GM23338 (cell line): ENCODE measurements around the gene LTBR. TPM values are rescaled to one million over a fixed set of nuclear protein-coding genes. Genes with fewer than 3 reads are reported as not detected.

ENCODE experiments used
- ATAC-seq: fragments of 200-7000 bp; cut with Tn5 transposase; 3 replicates; pipeline ENCODE4 v1.9.1; 2020
- DNase-seq: peaks from one replicate; pipeline ENCODE4 v3.0.0-alpha.2; 2015; ENCODE audit warnings: low spot score
- H2AFZ ChIP-seq: fragments of 200-600 bp; sonication (generic); 2 replicates; pipeline ENCODE4 v1.8.0; 2016; ENCODE audit warnings: antibody characterized with exemption, mild to moderate bottlenecking, moderate library complexity
- H3F3A ChIP-seq: fragments of 200-600 bp; sonication (generic); replicated peaks from 2 replicates; pipeline ENCODE4 v1.8.0; 2017; ENCODE audit warnings: antibody characterized with exemption, mixed run types, low read depth
- H3K27ac ChIP-seq: fragments of 200-600 bp; sonication (generic); 2 replicates; pipeline ENCODE4 v1.6.1; 2016; ENCODE audit warnings: low read depth
- H3K27me3 ChIP-seq: fragments of 200-600 bp; sonication (generic); 2 replicates; pipeline ENCODE4 v1.8.0; 2016; ENCODE audit warnings: mild to moderate bottlenecking, mixed run types, moderate library complexity; ENCODE audit not compliant: insufficient read depth
- H3K36me3 ChIP-seq: fragments of 200-600 bp; sonication (generic); 2 replicates; pipeline ENCODE4 v1.8.0; 2016; ENCODE audit warnings: mild to moderate bottlenecking; ENCODE audit not compliant: insufficient read depth
- H3K4me1 ChIP-seq: fragments of 200-600 bp; sonication (generic); 2 replicates; pipeline ENCODE4 v1.8.0; 2016; ENCODE audit warnings: mild to moderate bottlenecking, moderate library complexity; ENCODE audit not compliant: insufficient read depth
- H3K4me2 ChIP-seq: fragments of 200-600 bp; sonication (generic); 2 replicates; pipeline ENCODE4 v1.7.1; 2017; ENCODE audit warnings: mixed run types
- H3K4me3 ChIP-seq: fragments of 200-600 bp; sonication (generic); 2 replicates; pipeline ENCODE4 v1.6.1; 2016; ENCODE audit warnings: mixed run types
- H3K79me2 ChIP-seq: fragments of 200-600 bp; sonication (generic); replicated peaks from 2 replicates; pipeline ENCODE4 v1.8.0; 2017; ENCODE audit warnings: mild to moderate bottlenecking; ENCODE audit not compliant: insufficient read depth
- H3K9me2 ChIP-seq: fragments of 200-600 bp; sonication (generic); 2 replicates; pipeline ENCODE4 v1.8.0; 2017; ENCODE audit not compliant: insufficient read depth
- H4K20me1 ChIP-seq: fragments of 200-600 bp; sonication (generic); replicated peaks from 2 replicates; pipeline ENCODE4 v1.8.0; 2017; ENCODE audit warnings: mild to moderate bottlenecking; ENCODE audit not compliant: insufficient read depth
- H3K27ac Mint-ChIP-seq: 2 replicates; pipeline ENCODE4 v1.8.0; 2020; ENCODE audit warnings: inconsistent platforms, mild to moderate bottlenecking, moderate library complexity, mixed read lengths
- H3K27me3 Mint-ChIP-seq: 3 replicates; pipeline ENCODE4 v1.8.0; 2022; ENCODE audit warnings: low read depth, mild to moderate bottlenecking, moderate library complexity, mixed read lengths, inconsistent platforms; ENCODE audit not compliant: insufficient read depth, poor library complexity
- H3K36me3 Mint-ChIP-seq: 3 replicates; pipeline ENCODE4 v1.8.0; 2021; ENCODE audit warnings: low read depth, mild to moderate bottlenecking, inconsistent platforms, moderate library complexity, mixed read lengths
- H3K4me1 Mint-ChIP-seq: 3 replicates; pipeline ENCODE4 v1.8.0; 2020; ENCODE audit warnings: mild to moderate bottlenecking, inconsistent platforms, mixed read lengths
- H3K4me3 Mint-ChIP-seq: 3 replicates; pipeline ENCODE4 v1.8.0; 2021; ENCODE audit warnings: moderate library complexity, mild to moderate bottlenecking, inconsistent platforms, mixed read lengths
- H3K9me3 Mint-ChIP-seq: 3 replicates; pipeline ENCODE4 v1.8.0; 2020; ENCODE audit warnings: moderate library complexity, mild to moderate bottlenecking, inconsistent platforms, mixed read lengths
- CREB1 ChIP-seq: fragments of 250-450 bp; sonication (Bioruptor Pico); IDR thresholded peaks from 2 replicates; pipeline ENCODE4 v1.5.0; 2020; ENCODE audit warnings: low read depth, mild to moderate bottlenecking, moderate library complexity
- CTCF ChIP-seq, 2 experiments: fragments of 200-600 bp in 1 of 2; sonication (generic) in 1 of 2; conservative IDR thresholded peaks; 2 replicates each; pipeline versions ENCODE4 v1.5.1 to v1.6.1; 2016 to 2017; ENCODE audit warnings: antibody characterized with exemption in 2 of 2, low read depth in 2 of 2, mild to moderate bottlenecking in 2 of 2, moderate library complexity in 1 of 2
- ETS1 ChIP-seq: IDR thresholded peaks from 2 replicates; pipeline ENCODE4 v1.6.1; 2016; ENCODE audit warnings: antibody characterized with exemption
- EZH2phosphoT487 ChIP-seq: fragments of 200-600 bp; sonication (generic); IDR thresholded peaks from one replicate; pipeline ENCODE4 v1.8.1; 2018; ENCODE audit warnings: antibody characterized with exemption; ENCODE audit not compliant: unreplicated experiment
- NANOG ChIP-seq: IDR thresholded peaks from 2 replicates; pipeline ENCODE4 v1.6.1; 2016; ENCODE audit warnings: antibody characterized with exemption, borderline replicate concordance
- REST ChIP-seq: IDR thresholded peaks from one replicate; pipeline ENCODE4 v1.6.1; 2018; ENCODE audit warnings: antibody characterized with exemption; ENCODE audit not compliant: unreplicated experiment
- ZNF114 ChIP-seq: fragments of 250-450 bp; sonication (Bioruptor Pico); IDR thresholded peaks from 2 replicates; pipeline ENCODE4 v1.5.0; 2020; ENCODE audit warnings: mild to moderate bottlenecking, moderate library complexity
- ZNF331 ChIP-seq: fragments of 250-450 bp; sonication (Bioruptor Pico); IDR thresholded peaks from 2 replicates; pipeline ENCODE4 v1.5.0; 2020; ENCODE audit warnings: low read depth, mild to moderate bottlenecking, moderate library complexity
- ZNF462 ChIP-seq: fragments of 250-450 bp; sonication (Bioruptor Pico); IDR thresholded peaks from 2 replicates; pipeline ENCODE4 v1.5.0; 2020; ENCODE audit warnings: mild to moderate bottlenecking, moderate library complexity
- polyA plus RNA-seq: library from polyadenylated mRNA; unstranded; fragments of >200 nt; fragmentation: Nextera tagmentation; extraction: Ambion mirVana; gene quantifications from 2 replicates; pipeline ENCODE4 v1.2.1, GENCODE V29; 2016
- total RNA-seq: library from RNA; depleted of rRNA; stranded (reverse); fragments of >200 nt; shearing (Covaris generic); gene quantifications from 2 replicates; pipeline ENCODE4 v1.2.3, GENCODE V29; 2014

LTBR gene
- total and polyA plus RNA-seq, 2 experiments from 2014 or later: 6.1 to 6.8 TPM

GRCh38 chr12:6437586-6437985 lies 53.6 kb downstream of the LTBR start:
- Histone ChIP-seq H3K4me3 (no peak overlapping the region), H3F3A (peaks cover 8% of the 10 kb centered on the region; the same call in 1 of the 2 replicates), H3K4me2 (no peak overlapping the region), H3K27ac (no peak overlapping the region), H4K20me1 (no peaks in the 10 kb centered on the region), H3K9me2 (no peaks in the 10 kb centered on the region), H3K4me1 (peaks cover 15% of the 10 kb centered on the region), H3K79me2 (no peaks in the 10 kb centered on the region), H2AFZ (no peak overlapping the region), H3K27me3 (no peaks in the 10 kb centered on the region), H3K36me3 (no peaks in the 10 kb centered on the region)
- Mint-ChIP-seq H3K4me1 (peaks cover 19% of the 10 kb centered on the region), H3K4me3 (no peak overlapping the region), H3K36me3 (no peaks in the 10 kb centered on the region), H3K27ac (no peak overlapping the region), H3K9me3 (no peaks in the 10 kb centered on the region), H3K27me3 (peaks cover 4% of the 10 kb centered on the region)
- DNase-seq (no peak), ATAC-seq (no peak)
- TF ChIP-seq ZNF331 (CRISPR knock-in tag): no peak
- TF ChIP-seq CTCF (conservative IDR thresholded peaks at IDR 0.05; ENCODE audit: low read depth in 2 of 2): no peak
- TF ChIP-seq ETS1: no peak
- no peak for TF ChIP-seq NANOG
- TF ChIP-seq REST: no peak
- TF ChIP-seq EZH2phosphoT487: no peak
- no peak for TF ChIP-seq CREB1 (CRISPR knock-in tag)
- TF ChIP-seq ZNF114 (CRISPR knock-in tag): no peak
- no peak for TF ChIP-seq ZNF462 (CRISPR knock-in tag)
